ENCODE data around the gene RYR1. TPM values are rescaled to one million over a fixed set of nuclear protein-coding genes. Genes with fewer than 3 reads are reported as not detected.

Gene RYR1
- total RNA-seq, 1 donor from 2014 or later: 0.32 TPM

DNA sequence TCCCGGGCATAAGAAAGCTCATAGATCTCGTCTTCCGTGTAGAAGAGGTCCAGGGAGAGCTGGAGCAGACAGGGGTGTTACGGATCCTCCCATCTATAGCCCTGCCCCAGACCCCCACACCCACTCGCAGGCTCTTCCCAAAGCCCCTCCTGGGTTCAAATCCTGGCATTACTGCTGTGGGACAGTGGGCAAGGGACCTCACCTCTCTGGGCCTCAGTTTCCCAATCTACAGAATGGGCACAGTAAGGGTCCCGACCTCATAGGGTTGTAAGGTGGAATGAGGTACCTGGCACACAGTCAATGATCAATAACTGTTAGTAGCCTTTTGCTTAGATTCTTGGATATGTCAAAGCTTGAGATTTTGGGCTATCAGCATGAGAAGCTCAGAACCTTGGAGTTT is 20.1 kb upstream of the RYR1 start:
- Mint-ChIP-seq H3K36me3 (ENCODE audit: low read depth) (no peaks in the 10 kb centered on the region), H3K27me3 (ENCODE audit: low read depth) (peaks cover 15% of the 10 kb centered on the region), H3K4me1 (ENCODE audit: low read depth) (peaks cover 11% of the 10 kb centered on the region), H3K4me3 (ENCODE audit: unreplicated experiment) (no peak overlapping the region), H3K9me3 (ENCODE audit: low read depth) (no peaks in the 10 kb centered on the region), H3K27ac (ENCODE audit: unreplicated experiment) (no peak overlapping the region)
- DNase-seq (ENCODE audit: low spot score): no peak
- TF ChIP-seq, protein P1, sequence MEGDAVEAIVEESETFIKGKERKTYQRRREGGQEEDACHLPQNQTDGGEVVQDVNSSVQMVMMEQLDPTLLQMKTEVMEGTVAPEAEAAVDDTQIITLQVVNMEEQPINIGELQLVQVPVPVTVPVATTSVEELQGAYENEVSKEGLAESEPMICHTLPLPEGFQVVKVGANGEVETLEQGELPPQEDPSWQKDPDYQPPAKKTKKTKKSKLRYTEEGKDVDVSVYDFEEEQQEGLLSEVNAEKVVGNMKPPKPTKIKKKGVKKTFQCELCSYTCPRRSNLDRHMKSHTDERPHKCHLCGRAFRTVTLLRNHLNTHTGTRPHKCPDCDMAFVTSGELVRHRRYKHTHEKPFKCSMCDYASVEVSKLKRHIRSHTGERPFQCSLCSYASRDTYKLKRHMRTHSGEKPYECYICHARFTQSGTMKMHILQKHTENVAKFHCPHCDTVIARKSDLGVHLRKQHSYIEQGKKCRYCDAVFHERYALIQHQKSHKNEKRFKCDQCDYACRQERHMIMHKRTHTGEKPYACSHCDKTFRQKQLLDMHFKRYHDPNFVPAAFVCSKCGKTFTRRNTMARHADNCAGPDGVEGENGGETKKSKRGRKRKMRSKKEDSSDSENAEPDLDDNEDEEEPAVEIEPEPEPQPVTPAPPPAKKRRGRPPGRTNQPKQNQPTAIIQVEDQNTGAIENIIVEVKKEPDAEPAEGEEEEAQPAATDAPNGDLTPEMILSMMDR (IDR thresholded peaks at IDR 0.05): no peak

DNA sequence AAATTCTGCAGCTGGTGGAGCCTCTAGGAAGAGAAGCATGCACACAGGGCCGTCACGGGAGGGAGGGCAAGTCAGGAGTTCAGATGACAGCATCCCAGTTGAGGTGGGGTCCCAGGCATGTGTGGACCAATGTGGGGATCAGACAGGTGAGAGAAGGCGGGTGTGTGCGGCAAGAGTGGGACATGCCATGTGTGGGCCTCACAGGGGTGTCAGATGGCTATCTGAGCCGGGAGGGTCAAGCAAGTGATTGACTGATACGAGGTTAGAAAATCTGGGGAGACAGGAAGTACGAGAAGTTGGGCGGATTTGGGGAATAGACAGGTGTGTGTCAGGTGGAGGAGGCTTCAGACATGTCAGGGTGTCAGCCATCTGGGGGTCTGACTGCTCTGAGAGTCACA is 16.3 kb upstream of the RYR1 start:
- Mint-ChIP-seq H3K36me3 (ENCODE audit: low read depth) (no peaks in the 10 kb centered on the region), H3K9me3 (ENCODE audit: low read depth) (no peaks in the 10 kb centered on the region)
- TF ChIP-seq, protein P1 (IDR thresholded peaks at IDR 0.05): no peak

DNA sequence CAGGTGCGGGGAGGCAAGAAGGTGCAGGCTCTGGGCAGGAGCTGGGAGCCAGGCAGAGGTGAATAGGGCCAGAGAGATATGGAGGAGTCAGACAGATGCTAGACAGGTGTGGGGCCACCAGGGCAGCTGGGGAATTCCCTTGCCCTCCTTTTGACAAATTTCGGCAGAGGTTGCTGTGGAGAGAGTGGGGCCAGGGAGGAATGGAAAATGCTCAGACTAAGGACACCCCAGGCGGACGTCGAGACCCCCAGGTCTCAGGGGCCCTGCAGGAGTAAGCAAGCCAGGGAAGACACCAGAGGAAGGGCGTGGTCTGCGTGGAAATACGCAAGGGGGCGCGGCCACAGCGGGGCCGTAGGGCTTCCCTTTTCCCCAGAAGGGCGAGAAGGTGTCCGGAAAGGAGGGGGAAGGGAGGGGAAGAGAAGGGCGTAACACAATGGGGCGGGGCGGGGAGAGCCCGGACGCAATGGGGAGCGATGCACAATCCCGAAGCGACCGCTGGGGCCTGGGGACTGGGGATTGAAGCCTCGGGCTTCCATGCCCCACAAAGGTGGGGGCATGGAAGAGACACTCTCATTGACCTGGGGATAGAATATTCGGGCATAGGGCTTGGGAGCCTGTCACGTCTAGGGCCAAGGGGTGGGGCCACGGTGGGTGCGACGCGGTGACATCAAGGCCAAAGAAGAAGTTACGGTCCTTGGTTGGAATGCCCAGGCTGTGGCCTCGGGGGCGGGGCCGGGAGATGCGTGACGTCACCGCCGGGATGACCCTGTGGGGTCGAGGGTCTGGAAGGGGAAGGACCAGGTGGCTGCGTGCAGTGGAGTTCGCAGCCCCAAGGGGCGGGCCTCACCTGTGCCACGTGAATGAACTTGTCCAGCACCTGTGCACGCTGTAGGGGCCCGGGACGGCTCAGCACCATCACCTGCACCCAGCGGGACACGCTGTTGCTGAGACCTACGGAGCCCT is 15.7 kb upstream of the RYR1 start:
- Mint-ChIP-seq H3K27me3 (ENCODE audit: low read depth) (peaks cover 29% of the 10 kb centered on the region), H3K36me3 (ENCODE audit: low read depth) (no peaks in the 10 kb centered on the region), H3K4me1 (ENCODE audit: low read depth) (peaks cover 11% of the 10 kb centered on the region), H3K4me3 (ENCODE audit: unreplicated experiment) (peak overlapping the region; percentile 62), H3K27ac (ENCODE audit: unreplicated experiment) (no peak overlapping the region), H3K9me3 (ENCODE audit: low read depth) (no peaks in the 10 kb centered on the region)
- TF ChIP-seq, protein P1 (IDR thresholded peaks at IDR 0.05): peak; percentile 17
- no peak for DNase-seq (ENCODE audit: low spot score)

More for the DNA sequence above, 16.3 kb upstream of the RYR1 start:
- Mint-ChIP-seq H3K27ac (ENCODE audit: unreplicated experiment) (no peak overlapping the region), H3K4me3 (ENCODE audit: unreplicated experiment) (peak overlapping the region; percentile 62), H3K27me3 (ENCODE audit: low read depth) (peaks cover 29% of the 10 kb centered on the region), H3K4me1 (ENCODE audit: low read depth) (peaks cover 11% of the 10 kb centered on the region)
- DNase-seq (ENCODE audit: low spot score): no peak

DNA sequence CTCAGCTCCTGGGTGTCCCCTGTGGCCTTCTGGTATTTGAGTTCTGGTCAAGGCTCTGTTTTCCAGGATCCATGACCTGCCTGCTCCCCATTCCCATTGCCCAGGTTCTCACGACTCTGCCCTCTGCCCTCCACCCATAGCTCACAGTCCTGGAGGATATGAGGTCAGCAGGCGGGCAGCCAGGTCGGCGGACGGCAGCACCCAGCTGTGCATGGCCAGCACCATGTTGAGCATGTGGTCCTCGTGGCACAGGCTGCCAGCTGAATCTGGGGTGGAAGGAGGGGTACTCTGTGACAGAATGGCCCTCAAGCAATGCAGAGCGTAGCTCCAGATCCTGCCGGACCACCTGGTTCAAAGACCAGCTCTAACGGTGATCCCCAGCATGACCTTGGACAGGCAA is 12.6 kb upstream of the RYR1 start:
- TF ChIP-seq, protein P1 (IDR thresholded peaks at IDR 0.05): no peak
- H3K4me3 Mint-ChIP-seq (ENCODE audit: unreplicated experiment): no peak overlapping the region
- H3K27me3 Mint-ChIP-seq (ENCODE audit: low read depth): peaks cover 31% of the 10 kb centered on the region
- peaks cover 11% of the 10 kb centered on the region for H3K4me1 Mint-ChIP-seq (ENCODE audit: low read depth)
- no peak for DNase-seq (ENCODE audit: low spot score)
- no peaks in the 10 kb centered on the region for H3K9me3 Mint-ChIP-seq (ENCODE audit: low read depth)
- H3K27ac Mint-ChIP-seq (ENCODE audit: unreplicated experiment): no peak overlapping the region
- H3K36me3 Mint-ChIP-seq (ENCODE audit: low read depth): no peaks in the 10 kb centered on the region

DNA sequence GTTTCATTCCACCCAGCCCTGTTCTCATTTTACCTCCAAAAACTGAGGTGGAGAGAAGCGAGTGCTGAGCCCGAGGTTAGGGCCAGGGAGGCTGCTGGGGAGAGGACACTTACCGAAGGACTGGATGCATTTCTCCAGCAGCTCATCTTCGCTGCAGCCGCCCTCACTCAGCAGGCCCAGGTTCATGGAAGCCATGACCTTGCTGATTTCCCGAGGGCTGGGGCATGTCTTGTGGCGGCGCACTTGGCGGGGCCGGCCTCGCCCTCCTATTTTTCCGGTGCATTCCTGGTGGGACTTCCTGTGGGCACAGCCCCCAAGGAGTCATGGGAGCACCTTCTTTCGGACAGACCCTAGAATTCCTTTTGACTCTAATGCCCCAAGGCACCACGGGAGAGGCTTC is 11.6 kb upstream of the RYR1 start:
- Mint-ChIP-seq H3K9me3 (ENCODE audit: low read depth) (no peaks in the 10 kb centered on the region), H3K27me3 (ENCODE audit: low read depth) (peaks cover 30% of the 10 kb centered on the region), H3K4me3 (ENCODE audit: unreplicated experiment) (no peak overlapping the region), H3K36me3 (ENCODE audit: low read depth) (no peaks in the 10 kb centered on the region), H3K27ac (ENCODE audit: unreplicated experiment) (no peak overlapping the region), H3K4me1 (ENCODE audit: low read depth) (peaks cover 11% of the 10 kb centered on the region)
- TF ChIP-seq, protein P1 (IDR thresholded peaks at IDR 0.05): no peak
- no peak for DNase-seq (ENCODE audit: low spot score)
